GM21515 (cell line): Measurements from ENCODE around the gene ARFGAP1.
"Not testable (repeated sequence)": the region's sequence is repeated elsewhere in the genome, so short reads cannot be mapped to it uniquely, and the experiment has no call there.

ENCODE experiments used
- ATAC-seq: cut with Tn5 transposase; IDR thresholded peaks from one replicate; pipeline ENCODE4 v1.9.1; 2021; ENCODE audit not compliant: unreplicated experiment

Gene ARFGAP1

GRCh38 chr20:63290136-63290676 is 17.6 kb downstream of the ARFGAP1 start:
- no peak for ATAC-seq

- no peak for ATAC-seq
These were observed 18.3 kb downstream of the ARFGAP1 start for GRCh38 chr20:63290677-63291472.

- no peak for ATAC-seq
These were observed 19.2 kb downstream of the ARFGAP1 start for GRCh38 chr20:63291811-63292210.

- no peak for ATAC-seq
These were observed 19.7 kb downstream of the ARFGAP1 start for GRCh38 chr20:63292292-63292701.

- no peak for ATAC-seq
These were observed 20.3 kb downstream of the ARFGAP1 start, which contains the start of gene COL20A1 for GRCh38 chr20:63292904-63293303. Gene COL20A1 (plus strand): TSS chr20:63293186. CDS start chr20:63295108, 1,922 bp downstream.

- ATAC-seq = no peak
These were observed 20.8 kb downstream of the ARFGAP1 start for GRCh38 chr20:63293456-63293855.

GRCh38 chr20:63293871-63294535 is 21.4 kb downstream of the ARFGAP1 start:
- ATAC-seq = no peak

- no peak for ATAC-seq
These were observed 21.9 kb downstream of the ARFGAP1 start for GRCh38 chr20:63294536-63294900.

- ATAC-seq = no peak
These were observed 22.4 kb downstream of the ARFGAP1 start for GRCh38 chr20:63295018-63295417.

- no peak for ATAC-seq
These were observed 22.8 kb downstream of the ARFGAP1 start for GRCh38 chr20:63295422-63295821.

GRCh38 chr20:63295846-63296245 is 23.2 kb downstream of the ARFGAP1 start:
- ATAC-seq = no peak

GRCh38 chr20:63296531-63297299 is 24.1 kb downstream of the ARFGAP1 start:
- no peak for ATAC-seq

GRCh38 chr20:63297371-63297781 is 24.8 kb downstream of the ARFGAP1 start:
- no peak for ATAC-seq

- ATAC-seq = no peak
These were observed 25.4 kb downstream of the ARFGAP1 start for GRCh38 chr20:63297796-63298572.

- no peak for ATAC-seq
These were observed 26.2 kb downstream of the ARFGAP1 start for GRCh38 chr20:63298731-63299312.

GRCh38 chr20:63301671-63302070 is 29.1 kb downstream of the ARFGAP1 start:
- ATAC-seq = no peak

- no peak for ATAC-seq
These were observed 30.6 kb downstream of the ARFGAP1 start for GRCh38 chr20:63303095-63303666.

GRCh38 chr20:63305393-63305792 is 32.8 kb downstream of the ARFGAP1 start:
- no peak for ATAC-seq

GRCh38 chr20:63305933-63306672 is 33.5 kb downstream of the ARFGAP1 start:
- ATAC-seq = not testable (repeated sequence)
